ENCODE results near the gene IGF2BP3. TPM values are rescaled to one million over a fixed set of nuclear protein-coding genes. Genes with fewer than 3 reads are reported as not detected.

Gene IGF2BP3
- total RNA-seq, 1 donor = 2.5 TPM

- Histone ChIP-seq H3K79me2 (ENCODE audit: insufficient read depth, low read length) (peaks cover 9% of the 10 kb centered on the region), H3K4me3 (ENCODE audit: insufficient read depth, low read length) (no peak overlapping the region), H3K36me3 (ENCODE audit: insufficient read depth, low read length) (peaks cover 5% of the 10 kb centered on the region), H2AFZ (ENCODE audit: low read length) (no peak overlapping the region), H3K27me3 (ENCODE audit: insufficient read depth, low read length) (no peaks in the 10 kb centered on the region), H3K4me2 (ENCODE audit: insufficient read depth, low read length) (no peak overlapping the region), H3K4me1 (ENCODE audit: insufficient read depth, low read length) (peaks cover 49% of the 10 kb centered on the region), H3K9me3 (ENCODE audit: low read depth, low read length) (no peaks in the 10 kb centered on the region), H3K27ac (ENCODE audit: low read depth, low read length) (no peak overlapping the region), H4K20me1 (ENCODE audit: insufficient read depth, low read length) (no peaks in the 10 kb centered on the region)
- TF ChIP-seq CTCF (IDR thresholded peaks at IDR 0.05; ENCODE audit: extremely low read depth, low read depth, low read length) = no peak
- no peak for DNase-seq (ENCODE audit: insufficient read length, low spot score, missing footprints)
These were observed 124.7 kb downstream of the IGF2BP3 start for GRCh38 chr7:23345601-23346000.

- H3K27ac ChIP-seq (ENCODE audit: low read depth, low read length) = peak overlapping the region; percentile 1
- H3K9me3 ChIP-seq (ENCODE audit: low read depth, low read length) = no peaks in the 10 kb centered on the region
- H3K4me3 ChIP-seq (ENCODE audit: insufficient read depth, low read length) = no peak overlapping the region
- H3K27me3 ChIP-seq (ENCODE audit: insufficient read depth, low read length) = no peaks in the 10 kb centered on the region
- peak overlapping the region; percentile 41 for H3K4me2 ChIP-seq (ENCODE audit: insufficient read depth, low read length)
- DNase-seq (ENCODE audit: insufficient read length, low spot score, missing footprints) = no peak
- no peak for TF ChIP-seq CTCF (IDR thresholded peaks at IDR 0.05; ENCODE audit: extremely low read depth, low read depth, low read length)
- H3K36me3 ChIP-seq (ENCODE audit: insufficient read depth, low read length) = peaks cover 5% of the 10 kb centered on the region
- no peaks in the 10 kb centered on the region for H4K20me1 ChIP-seq (ENCODE audit: insufficient read depth, low read length)
- H3K4me1 ChIP-seq (ENCODE audit: insufficient read depth, low read length) = peaks cover 41% of the 10 kb centered on the region
- H3K79me2 ChIP-seq (ENCODE audit: insufficient read depth, low read length) = peaks cover 9% of the 10 kb centered on the region
- H2AFZ ChIP-seq (ENCODE audit: low read length) = no peak overlapping the region
These were observed 126.3 kb downstream of the IGF2BP3 start for GRCh38 chr7:23343806-23344475.

GRCh38 chr7:23343102-23343501 lies 127.2 kb downstream of the IGF2BP3 start:
- Histone ChIP-seq H3K9me3 (ENCODE audit: low read depth, low read length) (no peaks in the 10 kb centered on the region), H3K27ac (ENCODE audit: low read depth, low read length) (peak overlapping the region; percentile 1), H3K4me3 (ENCODE audit: insufficient read depth, low read length) (no peak overlapping the region), H3K4me1 (ENCODE audit: insufficient read depth, low read length) (peaks cover 36% of the 10 kb centered on the region), H3K4me2 (ENCODE audit: insufficient read depth, low read length) (no peak overlapping the region), H3K36me3 (ENCODE audit: insufficient read depth, low read length) (peaks cover 9% of the 10 kb centered on the region), H4K20me1 (ENCODE audit: insufficient read depth, low read length) (no peaks in the 10 kb centered on the region), H3K79me2 (ENCODE audit: insufficient read depth, low read length) (peaks cover 9% of the 10 kb centered on the region), H3K27me3 (ENCODE audit: insufficient read depth, low read length) (no peaks in the 10 kb centered on the region), H2AFZ (ENCODE audit: low read length) (no peak overlapping the region)
- TF ChIP-seq CTCF (IDR thresholded peaks at IDR 0.05; ENCODE audit: extremely low read depth, low read depth, low read length) = no peak
- DNase-seq (ENCODE audit: insufficient read length, low spot score, missing footprints) = no peak

GRCh38 chr7:23341846-23342598 lies 128.3 kb downstream of the IGF2BP3 start:
- Histone ChIP-seq H3K27me3 (ENCODE audit: insufficient read depth, low read length) (no peaks in the 10 kb centered on the region), H3K79me2 (ENCODE audit: insufficient read depth, low read length) (peaks cover 9% of the 10 kb centered on the region), H4K20me1 (ENCODE audit: insufficient read depth, low read length) (no peaks in the 10 kb centered on the region), H2AFZ (ENCODE audit: low read length) (no peak overlapping the region), H3K36me3 (ENCODE audit: insufficient read depth, low read length) (peaks cover 14% of the 10 kb centered on the region), H3K4me3 (ENCODE audit: insufficient read depth, low read length) (no peak overlapping the region), H3K9me3 (ENCODE audit: low read depth, low read length) (peaks cover 2% of the 10 kb centered on the region), H3K27ac (ENCODE audit: low read depth, low read length) (no peak overlapping the region), H3K4me1 (ENCODE audit: insufficient read depth, low read length) (peaks cover 25% of the 10 kb centered on the region), H3K4me2 (ENCODE audit: insufficient read depth, low read length) (no peak overlapping the region)
- TF ChIP-seq CTCF (IDR thresholded peaks at IDR 0.05; ENCODE audit: extremely low read depth, low read depth, low read length) = no peak
- DNase-seq (ENCODE audit: insufficient read length, low spot score, missing footprints) = no peak
